Urothelium cell line (cell line): ENCODE data around the gene KRTAP10-7.
A peak's percentile ranks its signal among the peaks of the same experiment; 100 is the strongest.
"Not testable (repeated sequence)": the region's sequence is repeated elsewhere in the genome, so short reads cannot be mapped to it uniquely, and the experiment has no call there.

Experiments used
- DNase-seq: peaks from one replicate; pipeline ENCODE4 v3.0.0; 2011; ENCODE audit warnings: low spot score, mixed read lengths
- FAIRE-seq: peaks from 2 replicates; lab custom pipeline; 2011; peaks lifted over from hg19 to GRCh38; lab: Jason Lieb, UNC

The KRTAP10-7 gene

GRCh38 chr21:44600118-44600978 is at the start of gene KRTAP10-7:
Gene KRTAP10-7, plus strand, starts transcription at chr21:44600597. Its CDS starts 25 bp downstream, at chr21:44600622.
- not testable (repeated sequence) for DNase-seq, FAIRE-seq

- FAIRE-seq = peak; percentile 55
- DNase-seq = no peak
Observed at GRCh38 chr21:44550807-44551206, 49.6 kb upstream of the KRTAP10-7 start.

GRCh38 chr21:44551340-44551961 is 48.9 kb upstream of the KRTAP10-7 start, which contains the start of gene KRTAP10-2:
Gene KRTAP10-2, minus strand, starts transcription at chr21:44551505. Its CDS starts 47 bp downstream, at chr21:44551458.
- DNase-seq (no peak), FAIRE-seq (peak; percentile 9)

GRCh38 chr21:44552136-44552535 is 48.3 kb upstream of the KRTAP10-7 start:
- FAIRE-seq (no peak), DNase-seq (no peak)

GRCh38 chr21:44552681-44553080 is 47.7 kb upstream of the KRTAP10-7 start:
- FAIRE-seq = no peak
- DNase-seq = no peak

- DNase-seq (no peak), FAIRE-seq (no peak)
Observed at GRCh38 chr21:44555200-44555875, 45.1 kb upstream of the KRTAP10-7 start.

GRCh38 chr21:44556879-44557278 is 43.5 kb upstream of the KRTAP10-7 start:
- no peak for DNase-seq
- no peak for FAIRE-seq

- no peak for DNase-seq
- no peak for FAIRE-seq
Observed at GRCh38 chr21:44557491-44558328, 42.7 kb upstream of the KRTAP10-7 start.

- DNase-seq, FAIRE-seq: not testable (repeated sequence)
Observed at GRCh38 chr21:44558329-44558675, 42.1 kb upstream of the KRTAP10-7 start.

- no peak for FAIRE-seq
- DNase-seq = no peak
Observed at GRCh38 chr21:44558695-44559094, 41.7 kb upstream of the KRTAP10-7 start, which contains the start of gene KRTAP10-3. Gene KRTAP10-3, minus strand, starts transcription at chr21:44558795. Its CDS starts 80 bp downstream, at chr21:44558715.

- no peak for FAIRE-seq
- no peak for DNase-seq
Observed at GRCh38 chr21:44564099-44564498, 36.3 kb upstream of the KRTAP10-7 start.

GRCh38 chr21:44564886-44565598 is 35.4 kb upstream of the KRTAP10-7 start:
- DNase-seq = no peak
- FAIRE-seq = no peak

GRCh38 chr21:44566403-44566802 is 34.0 kb upstream of the KRTAP10-7 start:
- FAIRE-seq = no peak

GRCh38 chr21:44567481-44568171 is 32.8 kb upstream of the KRTAP10-7 start:
- no peak for FAIRE-seq
- no peak for DNase-seq

More at GRCh38 chr21:44566403-44566802, 34.0 kb upstream of the KRTAP10-7 start:
- DNase-seq = no peak

- FAIRE-seq (no peak), DNase-seq (no peak)
Observed at GRCh38 chr21:44568261-44568660, 32.1 kb upstream of the KRTAP10-7 start.

- no peak for DNase-seq
- FAIRE-seq = peak; percentile 27
Observed at GRCh38 chr21:44568667-44569556, 31.5 kb upstream of the KRTAP10-7 start.

GRCh38 chr21:44569861-44570517 is 30.4 kb upstream of the KRTAP10-7 start:
- FAIRE-seq (no peak), DNase-seq (no peak)

- no peak for DNase-seq
- no peak for FAIRE-seq
Observed at GRCh38 chr21:44571296-44571695, 29.1 kb upstream of the KRTAP10-7 start.
